Eye (tissue), 1 donor: ENCODE results near the gene CS.
"Not testable (repeated sequence)": the region's sequence is repeated elsewhere in the genome, so short reads cannot be mapped to it uniquely, and the experiment has no call there.

Experiments
- DNase-seq: peaks from one replicate; pipeline ENCODE4 v3.0.0-alpha.2; 2015

The CS gene

GRCh38 chr12:56274299-56274698, 25.8 kb downstream of the CS start:
- no peak for DNase-seq

GRCh38 chr12:56272468-56272867, 27.7 kb downstream of the CS start:
- not testable (repeated sequence) for DNase-seq

- no peak for DNase-seq
These were observed 29.1 kb downstream of the CS start for GRCh38 chr12:56271031-56271430.

DNA sequence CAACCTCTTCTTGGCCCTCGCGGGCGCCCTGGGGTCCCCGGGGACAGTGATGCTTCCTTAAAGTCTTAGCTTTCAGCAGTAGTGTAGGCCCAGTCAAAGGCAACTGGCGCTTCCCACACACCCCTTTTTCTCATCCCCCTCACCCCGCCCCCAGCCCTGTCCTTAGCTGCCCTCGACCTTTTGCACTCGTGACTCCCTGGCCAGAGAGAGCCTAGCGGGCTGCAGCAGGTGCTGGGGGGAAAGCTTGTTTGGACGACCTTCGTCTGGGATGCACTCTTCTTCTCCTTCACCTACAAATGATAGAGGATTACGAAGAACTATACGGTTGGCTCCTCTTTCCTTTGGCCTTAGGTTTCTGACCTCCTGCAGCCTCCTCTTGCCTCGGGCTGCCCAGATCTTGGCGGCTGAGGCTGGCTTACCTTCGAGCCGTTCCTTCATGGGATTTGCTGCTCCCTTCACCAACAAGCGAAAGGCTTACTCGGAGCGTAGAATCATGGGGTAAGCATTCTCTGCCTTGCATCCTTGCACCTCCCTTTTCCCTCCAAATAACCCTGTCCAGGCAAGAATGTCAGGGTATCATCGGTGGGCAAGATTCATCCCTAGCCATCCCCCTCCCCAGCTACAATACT, 32.6 kb downstream of the CS start:
- DNase-seq = no peak

- DNase-seq = peak; percentile 97
These were observed 33.3 kb downstream of the CS start, which contains the start of gene COQ10A for GRCh38 chr12:56266693-56267442. COQ10A (plus strand) TSS chr12:56266942; CDS start chr12:56267119, 177 bp downstream.

GRCh38 chr12:56266068-56266692, 34.0 kb downstream of the CS start:
- DNase-seq = not testable (repeated sequence)

DNA sequence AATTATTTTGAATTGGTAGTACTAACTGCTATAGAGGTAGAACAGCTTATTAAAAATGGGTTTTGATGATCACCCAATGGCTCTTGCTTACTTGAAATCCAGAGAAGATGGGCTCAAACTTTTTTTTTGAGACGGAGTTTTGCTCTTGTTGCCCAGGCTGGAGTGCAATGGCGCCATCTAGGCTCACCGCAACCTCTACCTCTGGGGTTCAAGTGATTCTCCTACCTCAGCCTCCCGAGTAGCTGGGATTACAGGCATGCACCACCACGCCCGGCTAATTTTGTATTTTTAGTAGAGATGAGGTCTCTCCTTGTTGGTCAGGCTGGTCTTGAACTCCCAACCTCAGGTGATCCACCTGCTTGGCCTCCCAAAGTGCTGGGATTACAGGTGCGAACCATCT, 37.2 kb downstream of the CS start:
- DNase-seq = not testable (repeated sequence)

GRCh38 chr12:56261503-56262232, 38.5 kb downstream of the CS start:
- DNase-seq = no peak

GRCh38 chr12:56260921-56261320, 39.2 kb downstream of the CS start:
- no peak for DNase-seq

- DNase-seq = no peak
These were observed 39.8 kb downstream of the CS start for GRCh38 chr12:56260380-56260779.

- DNase-seq = no peak
These were observed 41.3 kb downstream of the CS start for GRCh38 chr12:56258820-56259183.

GRCh38 chr12:56258068-56258819, 41.9 kb downstream of the CS start, which contains the start of gene ANKRD52:
ANKRD52 (minus strand) TSS chr12:56258384; CDS start chr12:56258269, 115 bp downstream.
- DNase-seq = peak; percentile 94

GRCh38 chr12:56257491-56258067, 42.6 kb downstream of the CS start:
- peak; percentile 63 for DNase-seq

DNA sequence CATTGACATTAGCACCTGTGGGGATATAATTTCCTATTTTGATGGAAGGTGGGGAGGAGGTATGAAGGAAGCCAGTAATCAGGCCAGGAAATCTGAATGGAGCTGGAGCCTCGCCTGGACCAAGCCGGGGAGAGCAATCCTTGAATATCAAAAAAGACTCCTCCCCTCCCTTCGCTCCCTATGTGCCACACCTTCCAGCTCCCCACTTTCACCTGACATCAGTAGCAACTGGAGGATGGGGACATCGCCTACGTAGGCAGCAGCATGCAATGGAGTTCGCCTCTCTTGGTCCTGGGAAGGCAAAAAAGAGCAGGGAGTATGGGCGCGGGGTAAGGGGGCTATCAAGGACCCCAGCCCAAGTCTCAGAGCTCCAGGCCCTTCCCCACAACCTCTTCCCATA, 43.1 kb downstream of the CS start:
- no peak for DNase-seq

DNA sequence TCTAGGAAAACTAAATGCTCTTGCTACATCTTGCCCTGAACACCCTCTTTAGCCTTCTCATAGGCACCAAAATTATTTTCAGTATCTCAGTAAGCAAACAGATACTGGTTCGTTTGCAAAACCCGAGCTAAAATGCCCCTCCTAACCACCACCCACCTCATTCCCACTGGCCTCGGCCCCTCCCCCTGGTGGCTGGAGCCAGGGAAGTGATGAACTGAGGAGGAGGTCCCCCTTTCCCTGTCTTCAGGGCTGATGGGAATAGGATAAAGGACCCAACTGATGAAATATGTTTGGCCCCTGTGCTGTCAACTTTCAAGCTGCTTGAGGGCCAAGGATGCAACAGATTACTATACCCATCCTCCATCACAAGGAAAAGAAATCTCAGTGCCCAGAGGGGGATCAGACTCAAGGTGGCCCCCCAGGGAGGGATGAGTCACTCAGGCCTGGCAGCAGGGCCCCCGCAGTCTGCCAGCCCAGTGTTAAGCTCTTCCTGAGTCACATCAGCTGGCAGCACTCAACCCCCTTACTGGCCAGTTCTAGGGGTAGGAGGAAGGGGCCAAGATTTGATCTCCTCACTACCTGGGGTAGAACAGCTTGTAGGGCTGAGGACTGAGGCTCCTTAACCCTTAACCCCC, 43.7 kb downstream of the CS start:
- no peak for DNase-seq

DNA sequence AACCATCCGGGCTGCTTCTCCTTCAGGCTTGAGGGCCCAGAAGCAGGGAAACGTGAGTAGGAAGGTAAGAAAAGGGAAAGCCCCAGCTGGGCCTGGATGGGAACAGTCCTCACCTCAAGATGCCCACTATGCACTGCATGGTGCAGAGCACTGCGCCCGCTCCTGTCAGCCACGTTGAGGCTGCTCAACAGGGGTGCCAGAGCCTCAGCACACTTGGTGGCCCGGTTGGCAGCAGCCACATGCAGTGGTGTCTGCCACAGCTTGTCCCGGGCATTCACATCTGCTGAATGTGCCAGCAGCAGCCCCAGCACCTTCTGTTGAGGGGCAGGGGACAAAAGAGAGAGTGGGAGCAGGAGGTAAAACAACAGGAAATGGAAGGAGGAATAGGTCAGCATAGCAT, 44.5 kb downstream of the CS start:
- DNase-seq = no peak

- no peak for DNase-seq
These were observed 47.0 kb downstream of the CS start for GRCh38 chr12:56253091-56253490.

DNA sequence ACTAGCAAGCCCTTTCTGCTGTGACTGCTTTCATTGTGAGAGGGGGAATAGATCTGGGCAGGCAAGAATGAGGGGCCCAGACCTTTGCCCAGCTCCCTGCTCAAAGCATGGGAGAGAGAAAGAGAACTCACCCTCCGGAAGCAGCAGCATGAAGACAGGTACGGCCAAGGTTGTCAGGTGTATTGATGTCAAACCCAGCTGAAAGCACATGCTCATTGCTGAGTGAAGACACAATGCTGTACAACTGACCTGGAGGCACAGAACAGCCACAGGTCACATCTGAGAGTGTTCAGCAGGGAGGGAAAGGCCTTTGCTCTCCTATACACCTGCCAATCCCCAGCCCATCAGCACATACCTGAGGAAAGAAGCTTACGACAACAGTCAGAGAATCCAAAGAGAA, 47.5 kb downstream of the CS start:
- DNase-seq = no peak

- no peak for DNase-seq
These were observed 51.4 kb downstream of the CS start for GRCh38 chr12:56248711-56249110.

DNA sequence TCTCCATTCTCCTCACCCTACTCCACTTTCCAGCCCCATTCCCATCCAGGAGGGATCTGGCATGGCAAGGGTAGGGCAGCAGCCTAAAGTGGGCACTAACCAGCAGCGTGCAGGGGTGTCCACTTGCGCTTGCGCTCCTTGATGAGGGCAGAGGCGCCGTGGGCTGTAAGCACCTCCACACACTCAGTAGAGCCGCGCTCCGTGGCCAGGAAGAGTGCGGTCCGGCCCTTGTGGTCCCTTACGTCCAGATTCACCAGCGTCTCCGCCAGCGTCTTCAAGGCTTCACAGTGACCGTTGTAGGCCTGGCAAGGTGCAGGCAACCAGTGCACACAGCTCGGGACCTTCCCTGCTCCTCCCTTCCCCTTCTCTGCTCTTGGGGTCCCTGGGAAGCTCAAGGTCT, 52.2 kb downstream of the CS start:
- no peak for DNase-seq

DNA sequence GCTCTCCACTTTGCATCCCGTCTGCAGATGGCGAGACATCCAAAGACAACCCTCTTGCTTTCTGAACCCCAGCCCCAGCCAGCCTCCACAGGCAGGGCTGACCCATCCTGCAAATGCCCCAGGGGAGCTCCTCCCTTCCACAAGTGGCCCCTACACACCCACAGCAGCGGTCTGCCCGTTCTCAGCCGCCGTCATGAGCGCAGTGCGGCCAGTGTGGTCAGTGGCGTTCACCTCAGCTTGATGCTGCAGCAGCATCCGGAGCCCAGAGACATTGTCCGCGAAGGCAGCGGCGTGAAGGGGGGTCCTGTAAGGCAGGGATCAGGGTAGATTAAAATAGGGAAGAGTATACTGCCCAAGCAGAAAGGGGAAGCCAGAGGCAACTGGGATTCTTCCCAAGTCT, 55.6 kb downstream of the CS start:
- DNase-seq = no peak

DNA sequence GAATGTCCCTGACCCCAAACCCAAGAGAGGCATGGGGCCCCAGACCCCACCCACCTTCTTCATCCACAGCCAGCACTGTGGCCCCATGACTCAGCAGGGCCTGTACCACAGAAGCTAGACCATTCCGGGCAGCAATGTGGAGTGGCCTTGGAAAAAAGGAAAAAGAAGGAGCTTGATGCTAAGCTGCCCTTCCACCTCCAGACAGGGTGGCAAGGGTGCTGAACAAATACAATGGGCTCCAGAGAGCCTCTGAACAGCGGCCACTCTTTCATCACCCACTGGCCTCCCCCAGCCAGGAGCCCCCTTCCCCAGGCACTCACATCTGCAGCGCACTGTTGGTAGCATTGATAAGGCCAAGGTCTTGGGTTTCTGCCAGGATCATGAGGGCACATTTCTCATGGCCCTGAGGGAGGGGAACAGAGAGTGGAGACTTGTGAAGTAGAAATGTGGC, 56.4 kb downstream of the CS start:
- no peak for DNase-seq
